Measurements from ENCODE around the gene CORO7. TPM values are rescaled to one million over a fixed set of nuclear protein-coding genes. Genes with fewer than 3 reads are reported as not detected.

CORO7 gene
- total RNA-seq, 1 donor from 2014 or later = 9.6 TPM

GRCh38 chr16:4324492-4325252 is 91.7 kb downstream of the CORO7 start:
- no peak for ATAC-seq
- DNase-seq (ENCODE audit: low spot score) = no peak

GRCh38 chr16:4323845-4324488 is 92.4 kb downstream of the CORO7 start:
- DNase-seq (ENCODE audit: low spot score) (peak; percentile 47), ATAC-seq (peak; percentile 16)

GRCh38 chr16:4323071-4323844 is 93.1 kb downstream of the CORO7 start:
- DNase-seq (ENCODE audit: low spot score) = peak; percentile 45

GRCh38 chr16:4322121-4323052 is 94.0 kb downstream of the CORO7 start:
- ATAC-seq (no peak), DNase-seq (ENCODE audit: low spot score) (no peak)

More at GRCh38 chr16:4323071-4323844, 93.1 kb downstream of the CORO7 start:
- peak; percentile 5 for ATAC-seq

- DNase-seq (ENCODE audit: low spot score) (peak; percentile 49), ATAC-seq (peak; percentile 49)
Observed at GRCh38 chr16:4321286-4322120, 94.9 kb downstream of the CORO7 start.

GRCh38 chr16:4320571-4321137 is 95.7 kb downstream of the CORO7 start:
- ATAC-seq (no peak), DNase-seq (ENCODE audit: low spot score) (no peak)

GRCh38 chr16:4319454-4320421 is 96.7 kb downstream of the CORO7 start:
- DNase-seq (ENCODE audit: low spot score) = no peak
- ATAC-seq = no peak

- DNase-seq (ENCODE audit: low spot score) (no peak), ATAC-seq (no peak)
Observed at GRCh38 chr16:4318967-4319366, 97.4 kb downstream of the CORO7 start.

- DNase-seq (ENCODE audit: low spot score) (no peak), ATAC-seq (no peak)
Observed at GRCh38 chr16:4318451-4318910, 97.9 kb downstream of the CORO7 start.

- ATAC-seq = no peak
Observed at GRCh38 chr16:4317532-4318450, 98.6 kb downstream of the CORO7 start.

GRCh38 chr16:4316864-4317531 is 99.4 kb downstream of the CORO7 start:
- DNase-seq (ENCODE audit: low spot score) = peak; percentile 60
- peak; percentile 53 for ATAC-seq

More at GRCh38 chr16:4317532-4318450, 98.6 kb downstream of the CORO7 start:
- no peak for DNase-seq (ENCODE audit: low spot score)

- no peak for ATAC-seq
- DNase-seq (ENCODE audit: low spot score) = no peak
Observed at GRCh38 chr16:4316108-4316863, 100.1 kb downstream of the CORO7 start.

- ATAC-seq (peak; percentile 61), DNase-seq (ENCODE audit: low spot score) (peak; percentile 47)
Observed at GRCh38 chr16:4315186-4316107, 100.9 kb downstream of the CORO7 start, which contains the start of gene GLIS2. Gene GLIS2, plus strand, starts transcription at chr16:4316067. Its CDS starts 16,214 bp downstream, at chr16:4332281.

GRCh38 chr16:4314532-4315185 is 101.7 kb downstream of the CORO7 start:
- ATAC-seq (no peak), DNase-seq (ENCODE audit: low spot score) (no peak)
